Measurements from ENCODE around the gene PRICKLE2.

Gene PRICKLE2

GRCh38 chr3:64179860-64180259 lies 45.4 kb downstream of the PRICKLE2 start:
- no peak for TF ChIP-seq CTCF (IDR thresholded peaks at IDR 0.05; ENCODE audit: insufficient read depth, low read depth, low read length, missing control alignments)
- H3K4me3 ChIP-seq (ENCODE audit: low read length) = no peak overlapping the region
- peak; percentile 35 for DNase-seq (ENCODE audit: low read depth)

- no peak for DNase-seq (ENCODE audit: low read depth)
- no peak overlapping the region for H3K4me3 ChIP-seq (ENCODE audit: low read length)
- TF ChIP-seq CTCF (IDR thresholded peaks at IDR 0.05; ENCODE audit: insufficient read depth, low read depth, low read length, missing control alignments) = no peak
These were observed 46.0 kb downstream of the PRICKLE2 start for GRCh38 chr3:64179249-64179648.

GRCh38 chr3:64178419-64178818 lies 46.8 kb downstream of the PRICKLE2 start:
- DNase-seq (ENCODE audit: low read depth) = no peak
- TF ChIP-seq CTCF (IDR thresholded peaks at IDR 0.05; ENCODE audit: insufficient read depth, low read depth, low read length, missing control alignments) = no peak

GRCh38 chr3:64176461-64176996 lies 48.7 kb downstream of the PRICKLE2 start:
- H3K4me3 ChIP-seq (ENCODE audit: low read length) = no peak overlapping the region
- peak; percentile 84 for DNase-seq (ENCODE audit: low read depth)
- no peak for TF ChIP-seq CTCF (IDR thresholded peaks at IDR 0.05; ENCODE audit: insufficient read depth, low read depth, low read length, missing control alignments)

More at GRCh38 chr3:64178419-64178818, 46.8 kb downstream of the PRICKLE2 start:
- H3K4me3 ChIP-seq (ENCODE audit: low read length) = no peak overlapping the region

- no peak for TF ChIP-seq CTCF (IDR thresholded peaks at IDR 0.05; ENCODE audit: insufficient read depth, low read depth, low read length, missing control alignments)
- DNase-seq (ENCODE audit: low read depth) = peak; percentile 80
- H3K4me3 ChIP-seq (ENCODE audit: low read length) = no peak overlapping the region
These were observed 50.9 kb downstream of the PRICKLE2 start for GRCh38 chr3:64174328-64174727.

- DNase-seq (ENCODE audit: low read depth) = no peak
- no peak for TF ChIP-seq CTCF (IDR thresholded peaks at IDR 0.05; ENCODE audit: insufficient read depth, low read depth, low read length, missing control alignments)
- H3K4me3 ChIP-seq (ENCODE audit: low read length) = no peak overlapping the region
These were observed 51.7 kb downstream of the PRICKLE2 start for GRCh38 chr3:64173563-64173962.

GRCh38 chr3:64170270-64170669 lies 55.0 kb downstream of the PRICKLE2 start:
- TF ChIP-seq CTCF (IDR thresholded peaks at IDR 0.05; ENCODE audit: insufficient read depth, low read depth, low read length, missing control alignments) = no peak
- H3K4me3 ChIP-seq (ENCODE audit: low read length) = no peak overlapping the region
- peak; percentile 39 for DNase-seq (ENCODE audit: low read depth)

Data from epithelial cell of esophagus (primary cell).